Right lobe of liver (tissue), 6 donors: ENCODE measurements around the gene LUZP2. TPM values are rescaled to one million over a fixed set of nuclear protein-coding genes. Genes with fewer than 3 reads are reported as not detected.

Source experiments
- ATAC-seq, 4 donors: fragments of 200-7000 bp; cut with Tn5 transposase; one replicate each; pipeline ENCODE4 v1.9.1; 2020; ENCODE audit warnings: mild to moderate bottlenecking in 4 of 4, moderate library complexity in 4 of 4
- DNase-seq, 3 donors: peaks; one replicate each; pipeline ENCODE4 v3.0.0-alpha.2; 2020
- H3K27ac ChIP-seq, 3 donors: fragments of 200-600 bp; one replicate each; pipeline ENCODE4 v1.8.0; 2022
- H3K27me3 ChIP-seq, 2 donors: fragments of 200-600 bp; one replicate each; pipeline ENCODE4 v1.8.0; 2022
- H3K36me3 ChIP-seq, 4 donors: fragments of 200-600 bp; sonication (generic) in 1 of 4; one replicate each; pipeline versions ENCODE4 v1.5.1 to v1.8.0; 2017 to 2022; ENCODE audit warnings: control low read depth in 1 of 4
- H3K4me1 ChIP-seq, 4 donors: fragments of 200-600 bp; sonication (generic) in 1 of 4; one replicate each; pipeline versions ENCODE4 v1.5.1 to v1.8.0; 2017 to 2022; ENCODE audit warnings: control low read depth in 1 of 4
- H3K4me3 ChIP-seq, 3 donors: fragments of 200-600 bp; one replicate each; pipeline ENCODE4 v1.8.0; 2022
- H3K9me3 ChIP-seq, 4 donors: fragments of 200-600 bp; sonication (generic) in 1 of 4; one replicate each; pipeline versions ENCODE4 v1.5.1 to v1.8.0; 2017 to 2022; ENCODE audit warnings: control low read depth in 1 of 4
- POLR2A ChIP-seq: fragments of 450-650 bp; IDR thresholded peaks from one replicate; pipeline ENCODE4 v1.6.1; 2017; ENCODE audit warnings: antibody characterized with exemption, mild to moderate bottlenecking
- WGBS: methylation state at CpG from one replicate; pipeline ENCODE4 v1.1.6; 2018; ENCODE audit warnings: low coverage, low lambda C conversion rate; ENCODE audit not compliant: insufficient coverage; ENCODE audit errors: missing lambda C conversion rate; 5-methylcytosine and 5-hydroxymethylcytosine counted together
- intact Hi-C, 2 donors: fragments of 100-400 bp; cut with DNase I; formaldehyde crosslinking; loops; one replicate each; pipeline versions ENCODE4 v1.11.2 to v1.14.1; 2022
- total RNA-seq, 6 experiments: library from RNA; depleted of rRNA in 2 of 6; stranded (reverse); fragments of >200 nt in 2 of 6; fragmentation: NEBNext Ultra II Directional in 3 of 6; extraction: Animal tissue kit (Norgen Biotek cat#: 25700) in 3 of 6; gene quantifications; one replicate each; pipeline versions ENCODE4 v1.1.0 to v1.2.4, GENCODE V29; 2016 to 2023
- TF ChIP-seq, protein P1 (sequence below), 4 donors: fragments of 200-600 bp in 3 of 4; fragments of 450-650 bp in 1 of 4; IDR thresholded peaks; one replicate each; pipeline versions ENCODE4 v1.5.1 to v1.8.0; 2016 to 2022; ENCODE audit warnings: antibody characterized with exemption in 4 of 4, mild to moderate bottlenecking in 2 of 4
- donor health status: DM: no; HTN: yes; CAD: no.
- donor health status: DM: no; HTN: no; CAD: no.
- donor health status: DM: no; HTN: no; CAD: no.
- donor health status: DM: no; HTN: yes; CAD: no.
- donor health status: DM: no; HTN: yes; CAD: no.

LUZP2 gene
- total RNA-seq, 6 experiments from 2014 or later, result not detected

DNA sequence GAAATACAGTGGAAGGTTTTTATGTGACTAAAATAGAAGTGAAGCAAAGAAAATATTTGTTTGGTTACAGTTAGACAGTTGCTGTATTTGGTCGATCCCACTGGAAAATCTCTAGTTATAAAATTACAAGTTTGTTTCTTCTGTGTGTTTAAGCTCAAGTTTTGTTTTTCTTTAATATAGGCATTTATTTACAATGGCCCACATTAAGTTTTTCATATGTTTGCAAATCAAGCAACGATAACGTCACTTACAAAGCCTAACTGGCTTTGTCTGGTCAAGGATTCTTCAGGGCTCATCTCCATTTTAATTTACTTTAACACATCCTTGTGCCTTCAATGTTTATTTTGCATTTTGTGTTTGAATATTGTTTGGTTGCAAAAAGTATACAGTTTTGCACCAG is 270.6 kb downstream of the LUZP2 start:
- no peak overlapping the region for H3K27ac ChIP-seq
- H3K36me3 ChIP-seq, result no peaks in the 10 kb centered on the region
- intact Hi-C loops, result no loop called here
- no peaks in the 10 kb centered on the region for H3K9me3 ChIP-seq
- WGBS, result 56% methylated on average over 3 of the region's 3 CpGs
- H3K27me3 ChIP-seq, result no peaks in the 10 kb centered on the region
- no peak for ATAC-seq
- no peak for TF ChIP-seq POLR2A
- TF ChIP-seq, protein P1, sequence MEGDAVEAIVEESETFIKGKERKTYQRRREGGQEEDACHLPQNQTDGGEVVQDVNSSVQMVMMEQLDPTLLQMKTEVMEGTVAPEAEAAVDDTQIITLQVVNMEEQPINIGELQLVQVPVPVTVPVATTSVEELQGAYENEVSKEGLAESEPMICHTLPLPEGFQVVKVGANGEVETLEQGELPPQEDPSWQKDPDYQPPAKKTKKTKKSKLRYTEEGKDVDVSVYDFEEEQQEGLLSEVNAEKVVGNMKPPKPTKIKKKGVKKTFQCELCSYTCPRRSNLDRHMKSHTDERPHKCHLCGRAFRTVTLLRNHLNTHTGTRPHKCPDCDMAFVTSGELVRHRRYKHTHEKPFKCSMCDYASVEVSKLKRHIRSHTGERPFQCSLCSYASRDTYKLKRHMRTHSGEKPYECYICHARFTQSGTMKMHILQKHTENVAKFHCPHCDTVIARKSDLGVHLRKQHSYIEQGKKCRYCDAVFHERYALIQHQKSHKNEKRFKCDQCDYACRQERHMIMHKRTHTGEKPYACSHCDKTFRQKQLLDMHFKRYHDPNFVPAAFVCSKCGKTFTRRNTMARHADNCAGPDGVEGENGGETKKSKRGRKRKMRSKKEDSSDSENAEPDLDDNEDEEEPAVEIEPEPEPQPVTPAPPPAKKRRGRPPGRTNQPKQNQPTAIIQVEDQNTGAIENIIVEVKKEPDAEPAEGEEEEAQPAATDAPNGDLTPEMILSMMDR (IDR thresholded peaks at IDR 0.05), result no peak
- H3K4me1 ChIP-seq, result no peaks in the 10 kb centered on the region
- no peak for DNase-seq
- no peak overlapping the region for H3K4me3 ChIP-seq

DNA sequence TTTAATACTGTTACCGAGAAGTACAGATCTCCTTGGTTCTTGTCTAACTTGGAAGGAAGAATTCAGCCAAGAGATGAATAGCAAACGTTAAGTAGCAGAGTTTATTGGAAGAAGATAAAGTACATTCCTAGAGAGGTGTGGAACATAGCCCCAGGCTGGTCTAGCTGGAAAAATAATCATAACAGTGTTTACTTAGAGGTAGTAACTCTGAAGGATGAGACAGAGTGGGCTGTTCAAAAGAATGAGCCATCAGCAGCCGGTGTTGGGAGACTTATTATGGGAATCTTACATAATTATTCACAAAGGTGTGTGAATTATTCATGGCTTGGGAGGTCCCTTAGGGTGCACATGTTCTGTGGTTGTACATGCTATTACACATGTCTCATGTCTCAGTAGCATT is 276.5 kb downstream of the LUZP2 start:
- H3K4me3 ChIP-seq, result no peak overlapping the region
- WGBS, result 78% methylated on average over 3 of the region's 3 CpGs
- no peaks in the 10 kb centered on the region for H3K9me3 ChIP-seq
- no peaks in the 10 kb centered on the region for H3K27me3 ChIP-seq
- H3K4me1 ChIP-seq, result no peaks in the 10 kb centered on the region
- TF ChIP-seq, protein P1 (IDR thresholded peaks at IDR 0.05), result no peak
- no peak for TF ChIP-seq POLR2A
- no peak overlapping the region for H3K27ac ChIP-seq
- ATAC-seq (no peak), DNase-seq (no peak)
- H3K36me3 ChIP-seq, result no peaks in the 10 kb centered on the region
- intact Hi-C loops, result no loop called here

DNA sequence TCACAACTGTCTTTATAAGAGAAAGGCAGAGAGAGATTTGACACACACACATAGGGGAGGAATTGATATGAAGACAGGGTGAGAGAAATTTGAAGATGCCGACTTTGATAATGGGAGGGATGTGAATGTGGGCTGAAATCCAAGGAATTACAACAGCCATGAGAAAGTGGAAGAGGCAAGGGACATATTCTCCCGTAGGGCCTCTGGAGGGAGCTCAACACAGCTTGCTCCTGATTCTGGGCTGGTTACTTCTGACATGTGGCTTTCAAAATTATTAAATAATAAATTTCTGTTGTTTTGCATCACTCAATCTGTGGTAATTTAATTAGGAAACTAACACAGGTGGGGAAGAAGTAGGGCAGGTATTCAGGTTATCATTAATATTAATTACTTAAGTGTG is 282.9 kb downstream of the LUZP2 start:
- Histone ChIP-seq H3K9me3 (no peaks in the 10 kb centered on the region), H3K36me3 (no peaks in the 10 kb centered on the region), H3K27me3 (no peaks in the 10 kb centered on the region), H3K27ac (no peak overlapping the region), H3K4me1 (no peaks in the 10 kb centered on the region), H3K4me3 (no peak overlapping the region)
- DNase-seq (no peak), ATAC-seq (peak; percentile 61 to 72 (median 67))
- intact Hi-C loops, result no loop called here
- TF ChIP-seq, protein P1 (IDR thresholded peaks at IDR 0.05), result peak; percentile 11 to 53 (median 40)
- no peak for TF ChIP-seq POLR2A
- WGBS, result 10% methylated on average over 2 of the region's 2 CpGs

DNA sequence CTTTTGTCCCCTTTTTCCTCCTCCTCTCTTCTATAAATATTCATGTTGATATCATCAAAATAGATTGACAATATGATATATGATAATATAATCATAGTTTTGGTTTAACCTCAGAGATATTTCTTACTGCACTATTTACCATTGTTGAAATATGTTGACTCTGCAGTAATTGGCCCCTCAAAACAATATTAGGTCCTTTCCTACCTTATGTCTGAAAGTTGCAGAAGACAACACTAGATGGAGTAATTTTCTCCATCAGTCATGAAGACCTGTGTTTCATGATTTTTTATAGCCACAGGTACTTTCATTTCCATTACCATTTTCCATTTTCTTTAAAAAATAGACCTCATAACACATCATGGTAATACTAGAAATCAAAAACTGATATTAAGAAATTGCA is 284.4 kb downstream of the LUZP2 start:
- intact Hi-C loops, result no loop called here
- DNase-seq, result no peak
- no peak for TF ChIP-seq POLR2A
- TF ChIP-seq, protein P1 (IDR thresholded peaks at IDR 0.05), result peak in 3 of 4 donors; percentile 13 to 36 (median 24)
- H3K9me3 ChIP-seq, result no peaks in the 10 kb centered on the region
- H3K27ac ChIP-seq, result no peak overlapping the region
- H3K4me3 ChIP-seq, result no peak overlapping the region
- H3K4me1 ChIP-seq, result no peaks in the 10 kb centered on the region
- no peaks in the 10 kb centered on the region for H3K27me3 ChIP-seq
- no peaks in the 10 kb centered on the region for H3K36me3 ChIP-seq
- peak in 1 of 4 donors; percentile 53 for ATAC-seq

DNA sequence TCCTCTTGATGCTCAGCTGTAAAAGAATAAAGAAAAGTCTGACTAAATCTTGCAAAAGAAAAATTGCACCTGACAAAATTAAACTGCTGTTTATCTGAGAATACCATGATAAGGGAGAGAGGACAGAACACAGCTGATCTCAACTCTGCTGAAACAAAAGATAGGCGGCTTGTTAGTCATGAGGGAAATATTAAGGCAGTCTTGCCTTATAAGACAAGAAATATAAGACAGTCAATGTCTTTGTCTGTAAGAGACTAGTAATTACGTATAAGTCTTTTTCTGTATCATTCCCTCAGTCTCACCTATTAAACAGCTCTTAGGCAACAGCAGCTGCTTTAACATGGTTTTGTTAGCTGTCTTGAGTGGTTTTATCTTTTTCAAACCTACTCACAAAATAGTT is 296.6 kb downstream of the LUZP2 start:
- Histone ChIP-seq H3K27ac (no peak overlapping the region), H3K4me1 (no peaks in the 10 kb centered on the region), H3K4me3 (no peak overlapping the region), H3K9me3 (no peaks in the 10 kb centered on the region), H3K27me3 (no peaks in the 10 kb centered on the region), H3K36me3 (no peaks in the 10 kb centered on the region)
- ATAC-seq (peak in 1 of 4 donors; percentile 22), DNase-seq (no peak)
- intact Hi-C loops, result no loop called here
- 90% methylated on average over 2 of the region's 2 CpGs for WGBS
- TF ChIP-seq, protein P1 (IDR thresholded peaks at IDR 0.05), result no peak
- no peak for TF ChIP-seq POLR2A
